Measurements from ENCODE around the gene TTC13.
"Not testable (repeated sequence)": the region's sequence is repeated elsewhere in the genome, so short reads cannot be mapped to it uniquely, and the experiment has no call there.

The TTC13 gene

DNA sequence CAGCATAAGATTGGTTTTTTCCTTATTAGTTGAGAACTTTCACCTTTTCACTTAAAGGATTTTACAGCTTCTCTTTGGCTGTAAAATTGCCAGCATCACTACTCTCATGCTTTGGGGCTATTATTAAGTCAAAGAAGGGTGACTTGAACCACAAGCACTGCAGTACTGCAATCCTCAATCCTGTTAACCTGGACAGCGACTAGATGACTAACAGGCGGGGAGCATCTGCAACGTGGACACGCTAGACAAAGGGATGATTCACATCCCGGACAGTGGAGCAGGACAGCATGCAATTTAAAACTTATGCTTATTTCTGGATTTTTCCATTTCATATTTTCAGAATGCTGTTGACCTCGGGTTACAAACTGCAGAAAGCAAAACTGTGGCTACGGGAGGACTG, 8.3 kb upstream of the TTC13 start:
- Histone ChIP-seq H3K27ac (ENCODE audit: low read length) (no peak overlapping the region), H3K4me1 (ENCODE audit: insufficient read depth, low read length) (peaks cover 4% of the 10 kb centered on the region; the same call in 1 of the 2 replicates), H3K4me3 (ENCODE audit: low read length) (no peak overlapping the region), H3K9ac (ENCODE audit: low read depth, low read length) (no peak overlapping the region), H3K36me3 (ENCODE audit: insufficient read depth, low read depth, low read length) (no peaks in the 10 kb centered on the region), H3K9me3 (ENCODE audit: insufficient read depth, low read depth, low read length) (no peaks in the 10 kb centered on the region), H3K27me3 (ENCODE audit: insufficient read depth, low read length) (peaks cover 66% of the 10 kb centered on the region)

- H3K4me3 ChIP-seq (ENCODE audit: low read length) = no peak overlapping the region
- peaks cover 6% of the 10 kb centered on the region for H3K36me3 ChIP-seq (ENCODE audit: insufficient read depth, low read depth, low read length)
- peaks cover 79% of the 10 kb centered on the region for H3K27me3 ChIP-seq (ENCODE audit: insufficient read depth, low read length)
- H3K9ac ChIP-seq (ENCODE audit: low read depth, low read length) = no peak overlapping the region
- no peak overlapping the region for H3K27ac ChIP-seq (ENCODE audit: low read length)
- peaks cover 4% of the 10 kb centered on the region; the same call in 1 of the 2 replicates for H3K4me1 ChIP-seq (ENCODE audit: insufficient read depth, low read length)
- no peaks in the 10 kb centered on the region for H3K9me3 ChIP-seq (ENCODE audit: insufficient read depth, low read depth, low read length)
These were observed 7.0 kb upstream of the TTC13 start for GRCh38 chr1:230985711-230986110.

- not testable (repeated sequence) for H3K9ac ChIP-seq (ENCODE audit: low read depth, low read length); H3K36me3 ChIP-seq (ENCODE audit: insufficient read depth, low read depth, low read length); H3K27ac ChIP-seq (ENCODE audit: low read length); H3K4me1 ChIP-seq (ENCODE audit: insufficient read depth, low read length); H3K9me3 ChIP-seq (ENCODE audit: insufficient read depth, low read depth, low read length)
- Histone ChIP-seq H3K27me3 (ENCODE audit: insufficient read depth, low read length) (peaks cover 88% of the 10 kb centered on the region), H3K4me3 (ENCODE audit: low read length) (peak overlapping the region; percentile 7; the same call in 1 of the 2 replicates)
These were observed 6.2 kb upstream of the TTC13 start for GRCh38 chr1:230984622-230985515.

DNA sequence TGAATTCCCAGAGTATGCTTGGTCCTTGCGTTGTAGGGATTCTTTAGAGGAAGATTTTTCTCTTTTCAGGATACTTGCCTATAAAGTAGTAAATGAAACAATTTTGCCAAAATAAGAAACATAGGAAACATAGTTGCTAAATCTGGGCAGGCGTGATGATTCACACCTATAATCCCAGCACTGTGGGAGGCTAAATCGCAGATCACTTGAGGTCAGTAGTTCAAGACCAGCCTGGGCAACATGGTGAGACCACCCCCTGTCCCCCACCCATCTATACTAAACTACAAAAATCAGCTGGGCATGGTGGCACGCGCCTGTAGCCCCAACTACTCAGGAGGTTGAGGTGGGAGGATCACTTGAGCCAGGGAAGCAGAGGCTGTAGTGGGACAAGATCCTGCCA, 5.2 kb upstream of the TTC13 start:
- H3K4me3 ChIP-seq (ENCODE audit: low read length) = no peak overlapping the region
- H3K9me3 ChIP-seq (ENCODE audit: insufficient read depth, low read depth, low read length) = no peaks in the 10 kb centered on the region
- peaks cover 6% of the 10 kb centered on the region for H3K36me3 ChIP-seq (ENCODE audit: insufficient read depth, low read depth, low read length)
- no peak overlapping the region for H3K27ac ChIP-seq (ENCODE audit: low read length)
- H3K27me3 ChIP-seq (ENCODE audit: insufficient read depth, low read length) = peaks cover 95% of the 10 kb centered on the region
- peaks cover 4% of the 10 kb centered on the region; the same call in 1 of the 2 replicates for H3K4me1 ChIP-seq (ENCODE audit: insufficient read depth, low read length)
- no peak overlapping the region for H3K9ac ChIP-seq (ENCODE audit: low read depth, low read length)

- peaks cover 4% of the 10 kb centered on the region; the same call in 1 of the 2 replicates for H3K4me1 ChIP-seq (ENCODE audit: insufficient read depth, low read length)
- no peak overlapping the region for H3K27ac ChIP-seq (ENCODE audit: low read length)
- no peaks in the 10 kb centered on the region for H3K9me3 ChIP-seq (ENCODE audit: insufficient read depth, low read depth, low read length)
- no peak overlapping the region for H3K9ac ChIP-seq (ENCODE audit: low read depth, low read length)
- H3K4me3 ChIP-seq (ENCODE audit: low read length) = no peak overlapping the region
- H3K36me3 ChIP-seq (ENCODE audit: insufficient read depth, low read depth, low read length) = peaks cover 6% of the 10 kb centered on the region
- peaks cover 89% of the 10 kb centered on the region for H3K27me3 ChIP-seq (ENCODE audit: insufficient read depth, low read length)
These were observed 4.0 kb upstream of the TTC13 start for GRCh38 chr1:230982696-230983095.

DNA sequence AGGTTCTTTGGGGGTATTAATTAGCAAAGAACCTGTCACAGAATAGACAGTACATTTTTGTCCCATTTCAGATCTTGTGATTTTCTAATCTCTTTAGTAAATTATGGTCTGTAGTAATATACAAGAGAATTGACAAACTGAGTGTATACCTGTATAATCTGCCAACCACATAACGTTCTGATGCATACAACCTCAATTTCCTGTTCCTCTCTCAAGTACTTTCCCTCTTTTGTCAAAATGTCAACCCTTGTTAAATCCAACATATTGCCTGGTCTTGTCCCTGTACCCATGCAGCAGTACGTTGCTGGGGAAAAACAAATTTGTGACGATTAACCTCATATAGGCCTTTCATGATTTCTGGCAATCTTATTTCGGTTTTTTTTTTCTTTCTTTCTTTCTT, 1.3 kb upstream of the TTC13 start:
- H3K9ac ChIP-seq (ENCODE audit: low read depth, low read length) = no peak overlapping the region
- H3K4me1 ChIP-seq (ENCODE audit: insufficient read depth, low read length) = peaks cover under 1% of the 10 kb centered on the region; the same call in 1 of the 2 replicates
- peaks cover 78% of the 10 kb centered on the region for H3K27me3 ChIP-seq (ENCODE audit: insufficient read depth, low read length)
- H3K36me3 ChIP-seq (ENCODE audit: insufficient read depth, low read depth, low read length) = peaks cover 6% of the 10 kb centered on the region
- no peaks in the 10 kb centered on the region for H3K9me3 ChIP-seq (ENCODE audit: insufficient read depth, low read depth, low read length)
- H3K27ac ChIP-seq (ENCODE audit: low read length) = no peak overlapping the region
- H3K4me3 ChIP-seq (ENCODE audit: low read length) = peak overlapping the region; percentile 90

DNA sequence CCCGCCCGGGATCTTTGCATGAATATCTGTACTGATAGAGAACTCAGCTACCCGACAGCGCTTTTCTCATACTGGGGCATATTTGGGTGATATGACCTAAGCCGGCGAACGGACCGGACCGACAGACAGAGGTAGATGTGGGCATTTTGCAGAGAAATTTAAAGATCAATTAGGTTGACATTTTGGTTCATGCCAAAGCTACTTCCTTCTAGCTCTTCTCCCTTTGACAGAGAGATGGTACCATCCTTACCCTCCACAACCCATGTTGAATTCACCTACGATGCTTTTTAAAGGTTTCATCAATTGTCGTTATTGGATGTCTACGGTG, 692 bp upstream of the TTC13 start:
- Histone ChIP-seq H3K27me3 (ENCODE audit: insufficient read depth, low read length) (peaks cover 74% of the 10 kb centered on the region), H3K36me3 (ENCODE audit: insufficient read depth, low read depth, low read length) (peaks cover 6% of the 10 kb centered on the region), H3K27ac (ENCODE audit: low read length) (no peak overlapping the region), H3K4me1 (ENCODE audit: insufficient read depth, low read length) (no peaks in the 10 kb centered on the region), H3K4me3 (ENCODE audit: low read length) (peak overlapping the region; percentile 90), H3K9me3 (ENCODE audit: insufficient read depth, low read depth, low read length) (no peaks in the 10 kb centered on the region), H3K9ac (ENCODE audit: low read depth, low read length) (peak overlapping the region; percentile 70; the same call in 1 of the 2 replicates)

DNA sequence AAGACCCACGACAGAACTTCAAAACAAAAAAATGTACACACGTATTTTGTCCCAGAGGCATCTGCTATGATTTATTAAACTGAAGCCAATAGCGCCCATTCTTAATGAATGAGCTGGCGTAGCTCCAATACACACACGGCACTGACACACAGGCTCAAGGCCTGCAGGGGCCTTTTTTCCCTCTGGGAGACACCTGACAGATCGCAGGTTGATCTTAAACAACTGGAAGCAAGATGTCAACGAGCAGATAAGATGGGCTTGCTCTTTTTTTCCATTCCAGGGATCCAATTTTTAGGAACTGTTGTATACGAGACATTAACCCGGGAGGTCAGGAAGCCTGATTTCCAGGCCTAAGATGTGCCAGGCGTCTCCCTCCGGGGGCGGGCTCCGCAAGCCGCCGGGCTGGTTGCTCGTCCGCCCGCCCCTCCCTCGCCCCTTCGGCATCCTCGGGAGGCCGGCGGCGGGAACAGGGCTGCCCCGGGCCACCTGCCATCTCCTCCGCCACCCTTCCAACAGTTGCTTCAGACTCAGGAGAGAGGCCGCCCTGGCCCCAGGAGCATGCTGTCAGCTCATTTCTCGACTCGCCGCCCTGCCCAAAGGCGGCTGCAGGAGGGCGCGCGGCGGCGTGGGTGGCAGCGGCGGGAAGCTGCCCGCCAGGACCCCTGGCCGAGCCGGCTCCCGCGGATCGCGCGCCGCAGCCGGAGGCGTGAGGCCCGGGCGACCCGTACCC, 735 bp downstream of the TTC13 start:
- H3K9ac ChIP-seq (ENCODE audit: low read depth, low read length) = no peak overlapping the region; the same call in 1 of the 2 replicates
- no peaks in the 10 kb centered on the region for H3K4me1 ChIP-seq (ENCODE audit: insufficient read depth, low read length)
- H3K36me3 ChIP-seq (ENCODE audit: insufficient read depth, low read depth, low read length) = peaks cover 6% of the 10 kb centered on the region
- H3K27me3 ChIP-seq (ENCODE audit: insufficient read depth, low read length) = peaks cover 62% of the 10 kb centered on the region
- H3K27ac ChIP-seq (ENCODE audit: low read length) = no peak overlapping the region
- no peaks in the 10 kb centered on the region for H3K9me3 ChIP-seq (ENCODE audit: insufficient read depth, low read depth, low read length)
- peak overlapping the region; percentile 90 for H3K4me3 ChIP-seq (ENCODE audit: low read length)

- Histone ChIP-seq H3K27ac (ENCODE audit: low read length) (no peak overlapping the region), H3K9ac (ENCODE audit: low read depth, low read length) (no peak overlapping the region)
These were observed 1.6 kb downstream of the TTC13 start for GRCh38 chr1:230976825-230977747.

DNA sequence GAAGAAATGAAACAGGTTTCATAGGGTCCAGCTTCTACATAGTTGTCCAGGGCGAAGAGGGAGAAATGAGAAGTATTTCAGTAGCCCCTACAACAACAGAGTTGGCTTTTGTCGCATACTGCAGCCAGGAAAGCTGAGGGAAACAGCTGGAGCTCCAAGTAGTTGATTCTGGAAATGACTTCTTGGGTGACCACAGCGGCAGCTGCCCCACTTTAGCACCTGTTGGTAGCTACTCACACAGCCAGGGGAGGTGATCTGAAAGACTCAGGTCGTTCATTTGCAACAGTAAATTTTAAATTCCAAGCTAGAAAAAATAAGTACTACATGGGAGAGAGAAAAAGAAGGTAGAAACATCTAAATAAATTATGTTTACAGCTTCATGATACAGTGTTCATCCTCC, 2.3 kb downstream of the TTC13 start:
- Histone ChIP-seq H3K9me3 (ENCODE audit: insufficient read depth, low read depth, low read length) (no peaks in the 10 kb centered on the region), H3K27ac (ENCODE audit: low read length) (no peak overlapping the region), H3K9ac (ENCODE audit: low read depth, low read length) (no peak overlapping the region), H3K4me3 (ENCODE audit: low read length) (no peak overlapping the region), H3K36me3 (ENCODE audit: insufficient read depth, low read depth, low read length) (peaks cover 5% of the 10 kb centered on the region), H3K27me3 (ENCODE audit: insufficient read depth, low read length) (peaks cover 52% of the 10 kb centered on the region), H3K4me1 (ENCODE audit: insufficient read depth, low read length) (no peaks in the 10 kb centered on the region)

More at GRCh38 chr1:230976825-230977747, 1.6 kb downstream of the TTC13 start:
- Histone ChIP-seq H3K4me3 (ENCODE audit: low read length) (peak overlapping the region; percentile 90; the same call in 1 of the 2 replicates), H3K36me3 (ENCODE audit: insufficient read depth, low read depth, low read length) (peaks cover 6% of the 10 kb centered on the region), H3K9me3 (ENCODE audit: insufficient read depth, low read depth, low read length) (no peaks in the 10 kb centered on the region), H3K4me1 (ENCODE audit: insufficient read depth, low read length) (no peaks in the 10 kb centered on the region), H3K27me3 (ENCODE audit: insufficient read depth, low read length) (peaks cover 54% of the 10 kb centered on the region)

DNA sequence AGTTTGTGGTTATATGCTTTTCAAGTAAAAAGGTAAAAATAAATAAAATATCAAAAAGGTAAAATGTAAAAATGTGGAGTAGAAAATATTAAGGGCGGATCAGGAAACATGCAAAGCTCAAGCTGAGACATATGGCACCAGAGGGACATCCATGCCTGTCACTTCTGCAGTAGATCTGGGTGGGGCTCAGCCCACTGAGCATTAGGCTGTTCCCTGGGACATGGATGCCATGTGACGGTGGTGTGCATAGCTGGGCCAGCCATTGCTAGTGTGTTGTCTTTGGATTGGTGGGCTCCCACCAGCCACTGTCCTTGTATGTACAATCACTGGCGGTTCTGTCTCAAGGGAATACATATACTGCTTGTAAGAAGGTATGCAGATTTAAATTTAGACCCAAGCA, 3.0 kb downstream of the TTC13 start:
- Histone ChIP-seq H3K36me3 (ENCODE audit: insufficient read depth, low read depth, low read length) (no peaks in the 10 kb centered on the region), H3K9me3 (ENCODE audit: insufficient read depth, low read depth, low read length) (no peaks in the 10 kb centered on the region), H3K27ac (ENCODE audit: low read length) (no peak overlapping the region), H3K4me3 (ENCODE audit: low read length) (no peak overlapping the region), H3K27me3 (ENCODE audit: insufficient read depth, low read length) (peaks cover 45% of the 10 kb centered on the region), H3K4me1 (ENCODE audit: insufficient read depth, low read length) (no peaks in the 10 kb centered on the region), H3K9ac (ENCODE audit: low read depth, low read length) (no peak overlapping the region)

Measured in iPS-20b (cell line).